Neural cell (in vitro differentiated cells): ENCODE data around the gene SNX21. TPM values are rescaled to one million over a fixed set of nuclear protein-coding genes. Genes with fewer than 3 reads are reported as not detected.

Experiments used
- H2AFZ ChIP-seq: fragments of 200-600, 300-800 bp; sonication (generic), shearing (Covaris generic); 2 replicates; pipeline ENCODE4 v1.6.0; 2014; ENCODE audit warnings: low read depth, mild to moderate bottlenecking, antibody characterized with exemption, low read length, moderate library complexity
- H3F3A ChIP-seq: fragments of 200-600 bp; shearing (Covaris generic); 2 replicates; pipeline ENCODE4 v1.6.1; 2016; ENCODE audit warnings: mild to moderate bottlenecking, moderate library complexity, mixed read lengths, antibody characterized with exemption, low read length; ENCODE audit not compliant: insufficient read depth, poor library complexity, severe bottlenecking
- H3K27ac ChIP-seq: fragments of 200-600, 300-800 bp; sonication (generic), shearing (Covaris generic); 2 replicates; pipeline ENCODE4 v1.5.1; 2014; ENCODE audit warnings: mild to moderate bottlenecking, low read length, moderate library complexity
- H3K27me3 ChIP-seq: fragments of 300-800, 200-600 bp; sonication (generic), shearing (Covaris generic); 2 replicates; pipeline ENCODE4 v1.6.0; 2014; ENCODE audit warnings: mild to moderate bottlenecking, low read depth, low read length, moderate library complexity; ENCODE audit not compliant: insufficient read depth
- H3K36me3 ChIP-seq: fragments of 300-800, 200-600 bp; sonication (generic), shearing (Covaris generic); 2 replicates; pipeline ENCODE4 v1.5.1; 2014; ENCODE audit warnings: mild to moderate bottlenecking, antibody characterized with exemption, low read length, moderate library complexity; ENCODE audit not compliant: insufficient read depth
- H3K4me2 ChIP-seq: fragments of 300-800, 200-600 bp; sonication (generic), shearing (Covaris generic); 2 replicates; pipeline ENCODE4 v1.6.0; 2014; ENCODE audit warnings: mild to moderate bottlenecking, low read length
- H3K4me3 ChIP-seq: fragments of 300-800, 200-600 bp; sonication (generic), shearing (Covaris generic); 2 replicates; pipeline ENCODE4 v1.5.1; 2014; ENCODE audit warnings: mild to moderate bottlenecking, low read length, moderate library complexity
- H3K79me2 ChIP-seq: fragments of 200-600 bp; shearing (Covaris generic); replicated peaks from 2 replicates; pipeline ENCODE4 v1.6.0; 2014; ENCODE audit warnings: mild to moderate bottlenecking, low read length, moderate library complexity; ENCODE audit not compliant: insufficient read depth
- H3K9ac ChIP-seq: fragments of 300-800, 200-600 bp; sonication (generic), shearing (Covaris generic); 2 replicates; pipeline ENCODE4 v1.6.1; 2016; ENCODE audit warnings: mild to moderate bottlenecking, low read length, mixed read lengths
- H3K9me2 ChIP-seq: fragments of 200-600 bp; shearing (Covaris generic); 2 replicates; pipeline ENCODE4 v1.6.1; 2016; ENCODE audit warnings: mild to moderate bottlenecking, low read length, mixed read lengths; ENCODE audit not compliant: insufficient read depth
- H3K9me3 ChIP-seq: fragments of 200-600, 300-800 bp; sonication (generic), shearing (Covaris generic); 2 replicates; pipeline ENCODE4 v1.6.1; 2016; ENCODE audit warnings: mild to moderate bottlenecking, mixed run types, low read length, moderate library complexity, mixed read lengths
- H4K20me1 ChIP-seq: fragments of 200-600 bp; shearing (Covaris generic); 2 replicates; pipeline ENCODE4 v1.6.1; 2016; ENCODE audit warnings: mild to moderate bottlenecking, mixed run types; ENCODE audit not compliant: insufficient read depth
- EP300 ChIP-seq: fragments of 450-650 bp; conservative IDR thresholded peaks from 2 replicates; pipeline ENCODE4 v1.6.1; 2014; ENCODE audit warnings: antibody characterized with exemption, mild to moderate bottlenecking, moderate library complexity; ENCODE audit not compliant: poor library complexity, severe bottlenecking
- EZH2 ChIP-seq: fragments of 200-600, 300-800 bp; shearing (Covaris generic), sonication (generic); IDR thresholded peaks from 2 replicates; pipeline ENCODE4 v1.6.1; 2014; ENCODE audit warnings: antibody characterized with exemption, low read length, borderline replicate concordance, mild to moderate bottlenecking; ENCODE audit not compliant: insufficient read depth, poor library complexity, severe bottlenecking
- MXI1 ChIP-seq: fragments of 450-650 bp; conservative IDR thresholded peaks from 2 replicates; pipeline ENCODE4 v1.6.1; 2014; ENCODE audit warnings: antibody characterized with exemption, mild to moderate bottlenecking; ENCODE audit not compliant: poor library complexity, severe bottlenecking
- POLR2AphosphoS5 ChIP-seq: IDR thresholded peaks from 2 replicates; pipeline ENCODE4 v1.6.1; 2012
- RAD21 ChIP-seq: fragments of 450-650 bp; conservative IDR thresholded peaks from 2 replicates; pipeline ENCODE4 v1.6.1; 2014; ENCODE audit warnings: antibody characterized with exemption, mild to moderate bottlenecking, moderate library complexity
- SMC3 ChIP-seq: fragments of 450-650 bp; conservative IDR thresholded peaks from 2 replicates; pipeline ENCODE4 v1.6.1; 2014; ENCODE audit warnings: antibody characterized with exemption, mild to moderate bottlenecking, moderate library complexity; ENCODE audit not compliant: poor library complexity
- TAF1 ChIP-seq: IDR thresholded peaks from 2 replicates; pipeline ENCODE4 v1.6.1; 2012; ENCODE audit warnings: low read depth
- polyA plus RNA-seq: library from polyadenylated mRNA; depleted of rRNA; stranded (reverse); fragments of >200 nt; gene quantifications from 2 replicates; pipeline ENCODE4 v1.2.3, GENCODE V29; 2014
- TF ChIP-seq, protein P1 (sequence below): IDR thresholded peaks from 2 replicates; pipeline ENCODE4 v1.6.1; 2012; ENCODE audit warnings: borderline replicate concordance

SNX21 gene
- polyA plus RNA-seq, 1 donor from 2014 or later: 7.2 TPM

- Histone ChIP-seq H3K4me3 (no peak overlapping the region), H3K4me2 (no peak overlapping the region), H3K9ac (no peak overlapping the region)
Observed at GRCh38 chr20:45836841-45837240, 3.2 kb downstream of the SNX21 start.

DNA sequence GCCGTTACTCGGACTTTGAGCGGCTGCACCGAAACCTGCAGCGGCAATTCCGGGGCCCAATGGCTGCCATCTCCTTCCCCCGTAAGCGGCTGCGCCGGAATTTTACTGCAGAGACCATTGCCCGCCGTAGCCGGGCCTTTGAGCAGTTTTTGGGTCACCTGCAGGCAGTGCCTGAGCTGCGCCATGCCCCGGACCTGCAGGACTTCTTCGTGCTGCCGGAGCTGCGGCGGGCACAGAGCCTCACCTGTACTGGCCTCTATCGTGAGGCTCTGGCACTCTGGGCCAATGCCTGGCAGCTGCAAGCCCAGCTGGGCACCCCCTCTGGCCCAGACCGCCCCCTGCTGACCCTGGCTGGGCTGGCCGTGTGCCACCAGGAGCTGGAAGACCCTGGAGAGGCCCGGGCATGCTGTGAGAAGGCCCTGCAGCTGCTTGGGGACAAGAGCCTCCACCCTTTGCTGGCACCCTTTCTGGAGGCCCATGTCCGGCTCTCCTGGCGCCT, 7.2 kb downstream of the SNX21 start:
- Histone ChIP-seq H3K27ac (no peak overlapping the region), H3K79me2 (no peaks in the 10 kb centered on the region), H3K9me2 (no peaks in the 10 kb centered on the region), H3K9ac (no peak overlapping the region), H3K9me3 (no peaks in the 10 kb centered on the region), H3F3A (no peaks in the 10 kb centered on the region), H3K36me3 (no peaks in the 10 kb centered on the region), H2AFZ (no peak overlapping the region), H3K4me3 (no peak overlapping the region), H3K4me2 (no peak overlapping the region), H4K20me1 (no peaks in the 10 kb centered on the region), H3K27me3 (no peaks in the 10 kb centered on the region)
- TF ChIP-seq, protein P1, sequence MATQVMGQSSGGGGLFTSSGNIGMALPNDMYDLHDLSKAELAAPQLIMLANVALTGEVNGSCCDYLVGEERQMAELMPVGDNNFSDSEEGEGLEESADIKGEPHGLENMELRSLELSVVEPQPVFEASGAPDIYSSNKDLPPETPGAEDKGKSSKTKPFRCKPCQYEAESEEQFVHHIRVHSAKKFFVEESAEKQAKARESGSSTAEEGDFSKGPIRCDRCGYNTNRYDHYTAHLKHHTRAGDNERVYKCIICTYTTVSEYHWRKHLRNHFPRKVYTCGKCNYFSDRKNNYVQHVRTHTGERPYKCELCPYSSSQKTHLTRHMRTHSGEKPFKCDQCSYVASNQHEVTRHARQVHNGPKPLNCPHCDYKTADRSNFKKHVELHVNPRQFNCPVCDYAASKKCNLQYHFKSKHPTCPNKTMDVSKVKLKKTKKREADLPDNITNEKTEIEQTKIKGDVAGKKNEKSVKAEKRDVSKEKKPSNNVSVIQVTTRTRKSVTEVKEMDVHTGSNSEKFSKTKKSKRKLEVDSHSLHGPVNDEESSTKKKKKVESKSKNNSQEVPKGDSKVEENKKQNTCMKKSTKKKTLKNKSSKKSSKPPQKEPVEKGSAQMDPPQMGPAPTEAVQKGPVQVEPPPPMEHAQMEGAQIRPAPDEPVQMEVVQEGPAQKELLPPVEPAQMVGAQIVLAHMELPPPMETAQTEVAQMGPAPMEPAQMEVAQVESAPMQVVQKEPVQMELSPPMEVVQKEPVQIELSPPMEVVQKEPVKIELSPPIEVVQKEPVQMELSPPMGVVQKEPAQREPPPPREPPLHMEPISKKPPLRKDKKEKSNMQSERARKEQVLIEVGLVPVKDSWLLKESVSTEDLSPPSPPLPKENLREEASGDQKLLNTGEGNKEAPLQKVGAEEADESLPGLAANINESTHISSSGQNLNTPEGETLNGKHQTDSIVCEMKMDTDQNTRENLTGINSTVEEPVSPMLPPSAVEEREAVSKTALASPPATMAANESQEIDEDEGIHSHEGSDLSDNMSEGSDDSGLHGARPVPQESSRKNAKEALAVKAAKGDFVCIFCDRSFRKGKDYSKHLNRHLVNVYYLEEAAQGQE: no peak
- TF ChIP-seq EP300 (no peak), SMC3 (no peak), RAD21 (no peak), POLR2AphosphoS5 (no peak)

More at GRCh38 chr20:45836841-45837240, 3.2 kb downstream of the SNX21 start:
- Histone ChIP-seq H3K79me2 (no peaks in the 10 kb centered on the region), H2AFZ (no peak overlapping the region), H3K27ac (no peak overlapping the region), H3K36me3 (no peaks in the 10 kb centered on the region), H3F3A (no peaks in the 10 kb centered on the region), H4K20me1 (no peaks in the 10 kb centered on the region), H3K9me2 (no peaks in the 10 kb centered on the region), H3K9me3 (no peaks in the 10 kb centered on the region), H3K27me3 (no peaks in the 10 kb centered on the region)
- TF ChIP-seq SMC3: no peak
- no peak for TF ChIP-seq EZH2

DNA sequence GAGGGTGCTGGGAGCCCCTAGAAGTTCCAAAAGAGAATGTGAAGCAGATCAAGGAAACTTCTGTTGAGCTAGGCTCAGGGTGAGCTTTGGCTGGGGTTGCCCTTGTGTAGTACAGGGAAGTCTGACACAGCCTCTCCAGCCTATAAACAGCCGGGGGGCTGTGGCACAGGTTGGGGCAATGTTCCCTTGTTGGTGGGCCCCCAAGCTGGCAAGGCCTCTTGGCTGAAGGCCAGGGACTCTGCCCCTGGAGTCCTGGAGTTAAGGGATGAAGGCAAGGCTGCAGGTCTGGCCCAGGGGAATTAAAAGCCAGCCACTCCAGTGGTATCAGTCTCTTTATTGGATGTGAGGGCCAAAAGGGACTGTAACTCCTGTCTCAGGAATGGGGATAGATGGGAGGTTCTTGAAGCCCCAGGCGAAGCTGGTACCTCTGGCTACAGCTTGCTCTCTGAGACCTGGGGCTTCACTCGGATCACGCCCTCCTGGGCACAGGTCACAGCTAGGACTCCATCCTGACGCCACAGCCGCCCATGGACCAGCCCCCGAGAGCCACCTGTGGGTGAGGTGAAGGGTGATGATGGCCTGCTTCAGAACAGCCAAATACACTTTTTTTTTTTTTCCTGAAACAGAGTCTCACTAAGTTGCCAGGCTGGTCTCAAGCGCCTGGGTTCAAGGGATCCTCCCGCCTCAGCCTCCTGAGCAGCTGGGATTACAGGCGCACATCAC, 8.0 kb downstream of the SNX21 start:
- no peak overlapping the region for H3K4me3 ChIP-seq
- H4K20me1 ChIP-seq: no peaks in the 10 kb centered on the region
- no peak overlapping the region for H2AFZ ChIP-seq
- H3K9ac ChIP-seq: no peak overlapping the region
- H3K9me2 ChIP-seq: no peaks in the 10 kb centered on the region
- H3F3A ChIP-seq: no peaks in the 10 kb centered on the region
- H3K36me3 ChIP-seq: no peaks in the 10 kb centered on the region
- H3K4me2 ChIP-seq: no peak overlapping the region
- no peak for TF ChIP-seq EZH2
- no peak for TF ChIP-seq SMC3
- no peak for TF ChIP-seq RAD21
- no peak for TF ChIP-seq POLR2AphosphoS5
- no peak for TF ChIP-seq MXI1
- no peak for TF ChIP-seq EP300
- TF ChIP-seq, protein P1: no peak
- no peak for TF ChIP-seq TAF1
- H3K27me3 ChIP-seq: no peaks in the 10 kb centered on the region
- no peak overlapping the region for H3K27ac ChIP-seq
- H3K79me2 ChIP-seq: no peaks in the 10 kb centered on the region
- no peaks in the 10 kb centered on the region for H3K9me3 ChIP-seq
